ENCODE measurements around the gene SLC6A12. TPM values are rescaled to one million over a fixed set of nuclear protein-coding genes. Genes with fewer than 3 reads are reported as not detected.

SLC6A12 gene
- total RNA-seq, 1 donor from 2014 or later: not detected

GRCh38 chr12:180445-180844 is 33.5 kb downstream of the SLC6A12 start:
- Histone ChIP-seq H3K27me3 (no peaks in the 10 kb centered on the region), H3K4me3 (no peak overlapping the region), H3K9me3 (no peaks in the 10 kb centered on the region), H3K27ac (no peak overlapping the region), H3K4me1 (peaks cover 9% of the 10 kb centered on the region), H3K36me3 (no peaks in the 10 kb centered on the region)
- TF ChIP-seq CTCF (IDR thresholded peaks at IDR 0.05) (no peak), POLR2A (IDR thresholded peaks at IDR 0.05) (no peak), POLR2AphosphoS5 (IDR thresholded peaks at IDR 0.05; ENCODE audit: insufficient read depth in 1 of 2, low read depth in 1 of 2) (no peak)
- DNase-seq (ENCODE audit: extremely low spot score in 2 of 2): no peak
- intact Hi-C loops (cut with DNase I): no loop called here

GRCh38 chr12:179885-180284 is 34.1 kb downstream of the SLC6A12 start:
- no peak overlapping the region for H3K27ac ChIP-seq
- intact Hi-C loops (cut with DNase I): no loop called here
- H3K36me3 ChIP-seq: no peaks in the 10 kb centered on the region
- H3K27me3 ChIP-seq: no peaks in the 10 kb centered on the region
- no peaks in the 10 kb centered on the region for H3K9me3 ChIP-seq
- peaks cover 9% of the 10 kb centered on the region for H3K4me1 ChIP-seq
- DNase-seq (ENCODE audit: extremely low spot score in 2 of 2): no peak
- no peak overlapping the region for H3K4me3 ChIP-seq
- TF ChIP-seq CTCF (IDR thresholded peaks at IDR 0.05) (no peak), POLR2AphosphoS5 (IDR thresholded peaks at IDR 0.05; ENCODE audit: insufficient read depth in 1 of 2, low read depth in 1 of 2) (no peak), POLR2A (IDR thresholded peaks at IDR 0.05) (no peak)

DNA sequence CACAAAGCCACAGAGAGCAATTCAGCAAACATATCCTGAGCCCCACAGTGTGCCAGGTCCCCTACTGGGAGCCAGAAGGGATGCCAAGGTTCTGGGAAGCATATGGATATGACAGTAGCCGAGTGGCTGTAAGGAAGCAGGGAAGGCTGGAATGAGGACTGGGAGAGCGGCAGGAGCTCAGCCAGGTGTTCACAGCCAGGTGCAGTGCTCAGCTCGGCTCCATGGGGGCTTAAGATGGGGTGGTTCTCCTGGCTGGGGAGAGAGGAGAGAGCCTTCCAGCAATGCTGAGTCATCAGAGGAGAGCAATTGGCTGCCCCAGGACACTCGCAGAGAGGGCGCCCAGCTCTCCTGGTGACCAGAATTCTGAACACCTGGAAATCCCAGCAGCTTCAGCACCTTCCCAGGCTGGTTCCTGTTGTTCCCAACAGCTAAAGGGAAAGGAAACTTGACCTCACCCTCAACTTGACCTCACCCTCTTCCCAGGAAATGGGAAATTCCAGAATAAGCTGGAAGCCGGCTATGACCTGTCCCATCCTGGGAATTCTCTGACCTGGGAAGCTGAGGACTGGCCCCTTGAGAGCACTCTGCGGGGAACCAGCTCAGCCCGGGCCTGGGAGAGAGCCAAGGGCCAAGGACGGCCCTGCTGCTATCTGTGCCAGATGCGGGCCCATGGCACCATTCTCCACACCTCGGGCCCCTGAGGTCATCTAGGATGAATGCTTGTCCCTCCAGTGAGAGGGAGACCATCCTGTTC is 34.6 kb downstream of the SLC6A12 start:
- H3K4me1 ChIP-seq: peaks cover 9% of the 10 kb centered on the region
- H3K27ac ChIP-seq: no peak overlapping the region
- no peaks in the 10 kb centered on the region for H3K9me3 ChIP-seq
- DNase-seq (ENCODE audit: extremely low spot score in 2 of 2): no peak
- H3K4me3 ChIP-seq: no peak overlapping the region
- intact Hi-C loops (cut with DNase I): no loop called here
- H3K36me3 ChIP-seq: no peaks in the 10 kb centered on the region
- TF ChIP-seq POLR2A (IDR thresholded peaks at IDR 0.05) (no peak), POLR2AphosphoS5 (IDR thresholded peaks at IDR 0.05; ENCODE audit: insufficient read depth in 1 of 2, low read depth in 1 of 2) (no peak), CTCF (IDR thresholded peaks at IDR 0.05) (no peak)
- H3K27me3 ChIP-seq: no peaks in the 10 kb centered on the region

DNA sequence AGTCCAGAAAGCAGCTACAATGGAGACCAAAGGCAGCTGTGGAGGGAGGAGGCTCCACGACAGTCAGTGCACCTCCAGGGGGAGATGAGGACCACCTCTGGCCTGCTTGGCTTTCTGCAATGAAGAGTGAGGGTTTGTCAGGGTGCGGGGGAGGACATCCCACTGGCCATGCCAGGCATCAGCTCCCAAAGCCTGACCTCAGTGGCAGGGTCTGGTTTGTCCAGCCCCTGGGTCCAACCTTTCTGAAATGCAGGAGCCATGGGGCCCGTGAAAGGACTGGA is 35.2 kb downstream of the SLC6A12 start:
- peaks cover 9% of the 10 kb centered on the region for H3K4me1 ChIP-seq
- TF ChIP-seq POLR2AphosphoS5 (IDR thresholded peaks at IDR 0.05; ENCODE audit: insufficient read depth in 1 of 2, low read depth in 1 of 2) (no peak), CTCF (IDR thresholded peaks at IDR 0.05) (no peak), POLR2A (IDR thresholded peaks at IDR 0.05) (no peak)
- H3K4me3 ChIP-seq: no peak overlapping the region
- intact Hi-C loops (cut with DNase I): no loop called here
- no peak for DNase-seq (ENCODE audit: extremely low spot score in 2 of 2)
- H3K27me3 ChIP-seq: no peaks in the 10 kb centered on the region
- no peak overlapping the region for H3K27ac ChIP-seq
- no peaks in the 10 kb centered on the region for H3K36me3 ChIP-seq
- no peaks in the 10 kb centered on the region for H3K9me3 ChIP-seq

DNA sequence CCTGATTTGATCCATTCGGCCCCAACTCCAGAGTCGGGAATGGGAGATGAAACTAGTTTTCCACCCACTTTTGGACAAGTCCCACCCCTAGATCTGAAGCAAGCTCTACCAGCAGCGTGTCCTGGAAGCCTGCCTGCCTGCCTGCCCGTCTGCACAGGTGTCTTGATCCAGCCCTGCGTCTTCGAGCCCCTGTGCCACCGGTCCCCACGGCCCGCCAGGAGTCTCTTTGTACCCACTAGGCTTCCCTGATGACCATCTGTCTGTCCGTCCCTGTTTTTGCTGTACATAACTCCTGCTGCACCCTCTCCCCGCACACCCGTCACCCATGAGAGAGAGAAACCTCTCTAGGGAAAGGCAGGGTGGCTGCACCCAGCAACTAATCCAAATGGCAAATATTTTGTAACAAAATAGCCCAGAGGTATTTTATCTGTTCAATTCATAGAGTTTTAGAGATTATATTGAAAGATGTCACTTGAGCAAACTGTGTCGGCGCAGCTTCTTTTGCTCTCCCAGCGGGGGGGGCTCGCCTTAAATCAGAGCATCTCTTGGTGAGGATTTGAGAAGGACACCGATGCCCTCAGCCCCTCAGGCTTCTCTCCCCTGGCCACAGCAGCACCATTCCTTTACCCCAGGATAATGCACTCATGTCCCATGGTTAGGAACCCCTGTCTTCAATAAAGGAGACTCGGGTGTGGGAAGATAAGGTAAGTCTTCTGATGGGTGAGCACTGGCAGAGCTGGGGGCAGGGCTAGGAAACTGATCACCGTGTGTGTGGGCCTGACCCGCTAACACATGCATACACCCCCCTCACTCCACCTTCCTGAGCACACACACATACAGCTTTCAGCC is 35.8 kb downstream of the SLC6A12 start:
- Histone ChIP-seq H3K27me3 (no peaks in the 10 kb centered on the region), H3K4me1 (peaks cover 9% of the 10 kb centered on the region), H3K9me3 (no peaks in the 10 kb centered on the region), H3K27ac (no peak overlapping the region), H3K4me3 (no peak overlapping the region), H3K36me3 (no peaks in the 10 kb centered on the region)
- TF ChIP-seq POLR2A (IDR thresholded peaks at IDR 0.05) (no peak), CTCF (IDR thresholded peaks at IDR 0.05) (no peak), POLR2AphosphoS5 (IDR thresholded peaks at IDR 0.05; ENCODE audit: insufficient read depth in 1 of 2, low read depth in 1 of 2) (no peak)
- intact Hi-C loops (cut with DNase I): no loop called here
- DNase-seq (ENCODE audit: extremely low spot score in 2 of 2): no peak

All from vagina (tissue), 2 donors.